ENCODE data around the gene FASN.

- TF ChIP-seq POLR2A (IDR thresholded peaks at IDR 0.05) (no peak), CTCF (IDR thresholded peaks at IDR 0.05) (no peak)
These were observed 37.4 kb downstream of the FASN start for GRCh38 chr17:82060614-82061013.
